HepG2 (cell line): ENCODE results near the gene DNAAF8. TPM values are rescaled to one million over a fixed set of nuclear protein-coding genes. Genes with fewer than 3 reads are reported as not detected.

ENCODE experiments used
- ARNTL ChIP-seq: sonication (generic); formaldehyde crosslinking; IDR thresholded peaks from 2 replicates; pipeline ENCODE4 v1.4.0; 2020; ENCODE audit warnings: mild to moderate bottlenecking, missing genetic modification reagents
- ZNF180 ChIP-seq: sonication (generic); formaldehyde crosslinking; IDR thresholded peaks from 2 replicates; pipeline ENCODE4 v1.4.0; 2020; ENCODE audit warnings: low read depth, missing genetic modification reagents, borderline replicate concordance
- polyA plus RNA-seq, 8 experiments: library from polyadenylated mRNA; depleted of rRNA in 3 of 8; stranded (reverse) in 7 of 8; unstranded in 1 of 8; fragments of >200 nt; fragmentation: Illumina TruSeq in 4 of 8; extraction: Trizol in 4 of 8; gene quantifications; 2 replicates each; pipeline versions ENCODE4 v1.2.1 to v1.2.3, GENCODE V29; 2011 to 2016; ENCODE audit warnings: low read depth in 4 of 8, missing spikeins in 1 of 8, mixed read lengths in 1 of 8; ENCODE audit not compliant: insufficient read depth in 1 of 8
- total RNA-seq, 5 experiments: library from RNA; depleted of rRNA; stranded (reverse); fragments of >200 nt; fragmentation: Illumina TruSeq; extraction: Trizol; gene quantifications; 2 replicates each; pipeline ENCODE4 v1.2.3, GENCODE V29; 2016; ENCODE audit warnings: low read depth in 1 of 5
- TF ChIP-seq, protein P1 (sequence below): sonication (generic); formaldehyde crosslinking; IDR thresholded peaks from 2 replicates; pipeline ENCODE4 v1.9.0; 2021; ENCODE audit warnings: mild to moderate bottlenecking, missing genetic modification reagents
- TF ChIP-seq, protein P2 (sequence below): sonication (generic); formaldehyde crosslinking; IDR thresholded peaks from 2 replicates; pipeline ENCODE4 v1.4.0; 2020; ENCODE audit warnings: mild to moderate bottlenecking, missing genetic modification reagents

Gene DNAAF8
- total and polyA plus RNA-seq, 2 of the 13 experiments (the other 11 are each of a cell fraction or from before 2014, with no cell fraction given), result 0.44 TPM; not detected in 1

- TF ChIP-seq, protein P1, sequence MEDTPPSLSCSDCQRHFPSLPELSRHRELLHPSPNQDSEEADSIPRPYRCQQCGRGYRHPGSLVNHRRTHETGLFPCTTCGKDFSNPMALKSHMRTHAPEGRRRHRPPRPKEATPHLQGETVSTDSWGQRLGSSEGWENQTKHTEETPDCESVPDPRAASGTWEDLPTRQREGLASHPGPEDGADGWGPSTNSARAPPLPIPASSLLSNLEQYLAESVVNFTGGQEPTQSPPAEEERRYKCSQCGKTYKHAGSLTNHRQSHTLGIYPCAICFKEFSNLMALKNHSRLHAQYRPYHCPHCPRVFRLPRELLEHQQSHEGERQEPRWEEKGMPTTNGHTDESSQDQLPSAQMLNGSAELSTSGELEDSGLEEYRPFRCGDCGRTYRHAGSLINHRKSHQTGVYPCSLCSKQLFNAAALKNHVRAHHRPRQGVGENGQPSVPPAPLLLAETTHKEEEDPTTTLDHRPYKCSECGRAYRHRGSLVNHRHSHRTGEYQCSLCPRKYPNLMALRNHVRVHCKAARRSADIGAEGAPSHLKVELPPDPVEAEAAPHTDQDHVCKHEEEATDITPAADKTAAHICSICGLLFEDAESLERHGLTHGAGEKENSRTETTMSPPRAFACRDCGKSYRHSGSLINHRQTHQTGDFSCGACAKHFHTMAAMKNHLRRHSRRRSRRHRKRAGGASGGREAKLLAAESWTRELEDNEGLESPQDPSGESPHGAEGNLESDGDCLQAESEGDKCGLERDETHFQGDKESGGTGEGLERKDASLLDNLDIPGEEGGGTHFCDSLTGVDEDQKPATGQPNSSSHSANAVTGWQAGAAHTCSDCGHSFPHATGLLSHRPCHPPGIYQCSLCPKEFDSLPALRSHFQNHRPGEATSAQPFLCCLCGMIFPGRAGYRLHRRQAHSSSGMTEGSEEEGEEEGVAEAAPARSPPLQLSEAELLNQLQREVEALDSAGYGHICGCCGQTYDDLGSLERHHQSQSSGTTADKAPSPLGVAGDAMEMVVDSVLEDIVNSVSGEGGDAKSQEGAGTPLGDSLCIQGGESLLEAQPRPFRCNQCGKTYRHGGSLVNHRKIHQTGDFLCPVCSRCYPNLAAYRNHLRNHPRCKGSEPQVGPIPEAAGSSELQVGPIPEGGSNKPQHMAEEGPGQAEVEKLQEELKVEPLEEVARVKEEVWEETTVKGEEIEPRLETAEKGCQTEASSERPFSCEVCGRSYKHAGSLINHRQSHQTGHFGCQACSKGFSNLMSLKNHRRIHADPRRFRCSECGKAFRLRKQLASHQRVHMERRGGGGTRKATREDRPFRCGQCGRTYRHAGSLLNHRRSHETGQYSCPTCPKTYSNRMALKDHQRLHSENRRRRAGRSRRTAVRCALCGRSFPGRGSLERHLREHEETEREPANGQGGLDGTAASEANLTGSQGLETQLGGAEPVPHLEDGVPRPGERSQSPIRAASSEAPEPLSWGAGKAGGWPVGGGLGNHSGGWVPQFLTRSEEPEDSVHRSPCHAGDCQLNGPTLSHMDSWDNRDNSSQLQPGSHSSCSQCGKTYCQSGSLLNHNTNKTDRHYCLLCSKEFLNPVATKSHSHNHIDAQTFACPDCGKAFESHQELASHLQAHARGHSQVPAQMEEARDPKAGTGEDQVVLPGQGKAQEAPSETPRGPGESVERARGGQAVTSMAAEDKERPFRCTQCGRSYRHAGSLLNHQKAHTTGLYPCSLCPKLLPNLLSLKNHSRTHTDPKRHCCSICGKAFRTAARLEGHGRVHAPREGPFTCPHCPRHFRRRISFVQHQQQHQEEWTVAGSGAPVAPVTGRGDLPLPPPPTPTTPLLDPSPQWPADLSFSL (CRISPR knock-in tag), result no peak
- TF ChIP-seq, protein P2, sequence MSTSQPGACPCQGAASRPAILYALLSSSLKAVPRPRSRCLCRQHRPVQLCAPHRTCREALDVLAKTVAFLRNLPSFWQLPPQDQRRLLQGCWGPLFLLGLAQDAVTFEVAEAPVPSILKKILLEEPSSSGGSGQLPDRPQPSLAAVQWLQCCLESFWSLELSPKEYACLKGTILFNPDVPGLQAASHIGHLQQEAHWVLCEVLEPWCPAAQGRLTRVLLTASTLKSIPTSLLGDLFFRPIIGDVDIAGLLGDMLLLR, result no peak
- TF ChIP-seq ZNF180 (CRISPR knock-in tag) (no peak), ARNTL (no peak)
These were observed 20.5 kb upstream of the DNAAF8 start (continued) for GRCh38 chr16:4713663-4714501.
